Liver (tissue), 9 donors: ENCODE measurements around the gene ADCY9. TPM values are rescaled to one million over a fixed set of nuclear protein-coding genes. Genes with fewer than 3 reads are reported as not detected.

Experiments used
- DNase-seq: peaks from one replicate; pipeline ENCODE4 v3.0.0-alpha.2; 2017; ENCODE audit warnings: low spot score
- H3K27ac ChIP-seq, 2 donors: one replicate each; pipeline ENCODE4 v1.7.0; 2013; ENCODE audit warnings: inconsistent platforms in 2 of 2, low read length in 2 of 2, control low read depth in 1 of 2, low read depth in 1 of 2, mild to moderate bottlenecking in 1 of 2
- H3K27me3 ChIP-seq, 4 donors: one replicate each; pipeline versions ENCODE4 v1.6.1 to v1.7.0; 2013; ENCODE audit warnings: low read length in 3 of 4, inconsistent platforms in 1 of 4, mild to moderate bottlenecking in 1 of 4, moderate library complexity in 1 of 4; ENCODE audit not compliant: control insufficient read depth in 4 of 4, insufficient read depth in 4 of 4
- H3K36me3 ChIP-seq, 4 donors: one replicate each; pipeline versions ENCODE4 v1.6.1 to v1.7.0; 2013; ENCODE audit warnings: low read length in 3 of 4, mild to moderate bottlenecking in 3 of 4, low read depth in 1 of 4, moderate library complexity in 1 of 4; ENCODE audit not compliant: control insufficient read depth in 4 of 4, insufficient read depth in 3 of 4
- H3K4me1 ChIP-seq, 4 donors: one replicate each; pipeline versions ENCODE4 v1.6.1 to v1.7.0; 2013; ENCODE audit warnings: low read length in 3 of 4, mild to moderate bottlenecking in 3 of 4, moderate library complexity in 1 of 4; ENCODE audit not compliant: control insufficient read depth in 4 of 4, insufficient read depth in 4 of 4
- H3K4me3 ChIP-seq, 3 donors: one replicate each; pipeline versions ENCODE4 v1.6.1 to v1.7.0; 2013; ENCODE audit warnings: low read length in 3 of 3, control low read depth in 1 of 3, low read depth in 1 of 3, mild to moderate bottlenecking in 1 of 3
- H3K9ac ChIP-seq, 2 donors: one replicate each; pipeline ENCODE4 v1.7.0; 2013; ENCODE audit warnings: low read length in 2 of 2, mild to moderate bottlenecking in 2 of 2, moderate library complexity in 2 of 2, control low read depth in 1 of 2, low read depth in 1 of 2
- H3K9me3 ChIP-seq, 4 donors: one replicate each; pipeline versions ENCODE4 v1.6.1 to v1.7.0; 2013; ENCODE audit warnings: low read length in 3 of 4; ENCODE audit not compliant: control insufficient read depth in 4 of 4
- CTCF ChIP-seq: fragments of 150-350 bp; IDR thresholded peaks from 2 replicates; pipeline ENCODE4 v1.5.1; 2017; ENCODE audit warnings: improper control_type of control experiment, low read depth, low read length; ENCODE audit not compliant: missing input control
- EGR1 ChIP-seq, 2 donors: IDR thresholded peaks; 2 replicates each; pipeline ENCODE4 v1.6.1; 2016 to 2018; ENCODE audit warnings: antibody characterized with exemption in 2 of 2, low read depth in 2 of 2
- FOXA2 ChIP-seq: IDR thresholded peaks from 2 replicates; pipeline ENCODE4 v1.6.1; 2016; ENCODE audit warnings: antibody characterized with exemption
- GABPA ChIP-seq, 2 donors: IDR thresholded peaks in 1 of 2; conservative IDR thresholded peaks in 1 of 2; 2 replicates each; pipeline ENCODE4 v1.6.1; 2016; ENCODE audit warnings: antibody characterized with exemption in 2 of 2, mild to moderate bottlenecking in 1 of 2, moderate library complexity in 1 of 2
- HNF4A ChIP-seq, 2 donors: conservative IDR thresholded peaks; 2 replicates each; pipeline ENCODE4 v1.6.1; 2016; ENCODE audit warnings: antibody characterized with exemption in 2 of 2, mild to moderate bottlenecking in 2 of 2
- HNF4G ChIP-seq: IDR thresholded peaks from 2 replicates; pipeline ENCODE4 v1.6.1; 2016; ENCODE audit warnings: antibody characterized with exemption
- JUND ChIP-seq, 2 donors: IDR thresholded peaks; 2 replicates each; pipeline ENCODE4 v1.6.1; 2016; ENCODE audit warnings: antibody characterized with exemption in 2 of 2
- MAX ChIP-seq: IDR thresholded peaks from 2 replicates; pipeline ENCODE4 v1.6.1; 2016; ENCODE audit warnings: antibody characterized with exemption
- NR2F2 ChIP-seq: IDR thresholded peaks from 2 replicates; pipeline ENCODE4 v1.6.1; 2016; ENCODE audit warnings: antibody characterized with exemption
- RAD21 ChIP-seq, 2 donors: IDR thresholded peaks; 2 replicates each; pipeline ENCODE4 v1.6.1; 2016; ENCODE audit warnings: antibody characterized with exemption in 2 of 2, mild to moderate bottlenecking in 2 of 2
- REST ChIP-seq: IDR thresholded peaks from 2 replicates; pipeline ENCODE4 v1.6.1; 2016; ENCODE audit warnings: antibody characterized with exemption, mild to moderate bottlenecking
- SP1 ChIP-seq: IDR thresholded peaks from 2 replicates; pipeline ENCODE4 v1.6.1; 2018; ENCODE audit warnings: antibody characterized with exemption, mild to moderate bottlenecking
- TAF1 ChIP-seq: conservative IDR thresholded peaks from 2 replicates; pipeline ENCODE4 v1.6.1; 2016; ENCODE audit warnings: antibody characterized with exemption, mild to moderate bottlenecking
- YY1 ChIP-seq: IDR thresholded peaks from 2 replicates; pipeline ENCODE4 v1.6.1; 2016; ENCODE audit warnings: antibody characterized with exemption, mild to moderate bottlenecking
- ZBTB33 ChIP-seq: IDR thresholded peaks from 2 replicates; pipeline ENCODE4 v1.6.1; 2016; ENCODE audit warnings: antibody characterized with exemption
- WGBS: extraction: QIAGEN DNeasy Blood & Tissue Kit; methylation state at CpG from one replicate; pipeline ENCODE4 v1.1.7; 2013; 5-methylcytosine and 5-hydroxymethylcytosine counted together
- polyA plus RNA-seq, 2 donors: library from polyadenylated mRNA; stranded (reverse) in 1 of 2; unstranded in 1 of 2; fragments of 200-250 nt in 1 of 2; fragments of >200 nt in 1 of 2; fragmentation: Nextera tagmentation in 1 of 2; extraction: Ambion mirVana in 1 of 2; gene quantifications; one replicate each; pipeline versions ENCODE4 v1.2.1 to v1.2.3, GENCODE V29; 2013 to 2015
- total RNA-seq, 2 donors: library from RNA; depleted of rRNA; stranded (reverse); fragments of >200 nt; gene quantifications; one replicate each; pipeline ENCODE4 v1.2.3, GENCODE V29; 2014
- donor health status: healthy.
- donor health status: healthy.
- donor health status: healthy.
- donor health status: healthy.
- donor health status: healthy.

The ADCY9 gene
- total and polyA plus RNA-seq, 4 donors = 3.6 to 25.1 (median 11.0) TPM

GRCh38 chr16:3950343-3951193 lies 165.7 kb downstream of the ADCY9 start:
- H3K27me3 ChIP-seq = no peaks in the 10 kb centered on the region
- TF ChIP-seq CTCF = no peak
- peak; percentile 28 to 30 for TF ChIP-seq JUND (IDR thresholded peaks at IDR 0.05)
- 84% methylated on average over 32 of the region's 32 CpGs for WGBS
- H3K4me3 ChIP-seq = no peak overlapping the region
- no peak for DNase-seq
- no peaks in the 10 kb centered on the region for H3K9me3 ChIP-seq
- H3K27ac ChIP-seq = peak overlapping the region; percentile 37 to 40
- H3K4me1 ChIP-seq = no peaks in the 10 kb centered on the region
- no peak overlapping the region for H3K9ac ChIP-seq
- H3K36me3 ChIP-seq = no peaks in the 10 kb centered on the region

- 79% methylated on average over 9 of the region's 9 CpGs for WGBS
- no peak overlapping the region for H3K4me3 ChIP-seq
- H3K9ac ChIP-seq = no peak overlapping the region
- no peaks in the 10 kb centered on the region for H3K4me1 ChIP-seq
- H3K36me3 ChIP-seq = no peaks in the 10 kb centered on the region
- no peaks in the 10 kb centered on the region for H3K9me3 ChIP-seq
- TF ChIP-seq HNF4A (conservative IDR thresholded peaks at IDR 0.05) (no peak), NR2F2 (no peak), EGR1 (IDR thresholded peaks at IDR 0.05; ENCODE audit: low read depth in 2 of 2) (no peak), MAX (no peak), REST (no peak)
- no peaks in the 10 kb centered on the region for H3K27me3 ChIP-seq
- H3K27ac ChIP-seq = peak overlapping the region in 1 of 2 donors; percentile 40
- no peak for DNase-seq
Measured at GRCh38 chr16:3949946-3950342, 166.3 kb downstream of the ADCY9 start.

- H3K4me3 ChIP-seq = no peak overlapping the region
- H3K36me3 ChIP-seq = no peaks in the 10 kb centered on the region
- no peaks in the 10 kb centered on the region for H3K9me3 ChIP-seq
- DNase-seq = no peak
- WGBS = 74% methylated on average over 14 of the region's 14 CpGs
- H3K27ac ChIP-seq = no peak overlapping the region
- H3K27me3 ChIP-seq = no peaks in the 10 kb centered on the region
- no peak overlapping the region for H3K9ac ChIP-seq
- no peaks in the 10 kb centered on the region for H3K4me1 ChIP-seq
- no peak for TF ChIP-seq HNF4A (conservative IDR thresholded peaks at IDR 0.05)
- no peak for TF ChIP-seq REST
- TF ChIP-seq GABPA (IDR thresholded peaks at IDR 0.05 in 1 of 2, conservative IDR thresholded peaks at IDR 0.05 in 1 of 2) = no peak
- TF ChIP-seq MAX = no peak
- no peak for TF ChIP-seq YY1
- no peak for TF ChIP-seq EGR1 (IDR thresholded peaks at IDR 0.05; ENCODE audit: low read depth in 2 of 2)
- no peak for TF ChIP-seq ZBTB33
- TF ChIP-seq RAD21 (IDR thresholded peaks at IDR 0.05) = no peak
- TF ChIP-seq HNF4G = no peak
- TF ChIP-seq SP1 = no peak
- TF ChIP-seq FOXA2 = no peak
- TF ChIP-seq TAF1 = no peak
Measured at GRCh38 chr16:3949287-3949686, 167.0 kb downstream of the ADCY9 start.
